HFF-Myc (cell line): ENCODE results near the gene DERL2.

ENCODE experiments used
- DNase-seq: peaks from one replicate; pipeline ENCODE4 v3.0.0-alpha.2; 2011; ENCODE audit warnings: low read depth; ENCODE audit errors: extremely low read depth
- H3K4me3 ChIP-seq: replicated peaks from 2 replicates; pipeline ENCODE4 v1.5.1; 2011; ENCODE audit warnings: low read depth, mild to moderate bottlenecking, control low read depth, low read length
- CTCF ChIP-seq: IDR thresholded peaks from 2 replicates; pipeline ENCODE4 v1.5.1; 2012; ENCODE audit warnings: mild to moderate bottlenecking, low read depth, low read length, control low read depth; ENCODE audit errors: missing control alignments

Gene DERL2

GRCh38 chr17:5513628-5514027 is 27.6 kb upstream of the DERL2 start:
- no peak for DNase-seq
- no peak overlapping the region for H3K4me3 ChIP-seq
- TF ChIP-seq CTCF = no peak

- no peak for TF ChIP-seq CTCF
- no peak overlapping the region for H3K4me3 ChIP-seq
- DNase-seq = no peak
Measured at GRCh38 chr17:5511401-5512225, 25.6 kb upstream of the DERL2 start.

- DNase-seq = no peak
- no peak for TF ChIP-seq CTCF
- H3K4me3 ChIP-seq = no peak overlapping the region
Measured at GRCh38 chr17:5510771-5511170, 24.8 kb upstream of the DERL2 start.

GRCh38 chr17:5509482-5509881 is 23.5 kb upstream of the DERL2 start:
- no peak for DNase-seq
- H3K4me3 ChIP-seq = no peak overlapping the region
- no peak for TF ChIP-seq CTCF

GRCh38 chr17:5508810-5509209 is 22.8 kb upstream of the DERL2 start:
- no peak for TF ChIP-seq CTCF
- no peak overlapping the region for H3K4me3 ChIP-seq
- no peak for DNase-seq

GRCh38 chr17:5506307-5506706 is 20.3 kb upstream of the DERL2 start:
- no peak for DNase-seq

More at GRCh38 chr17:5506307-5506706, 20.3 kb upstream of the DERL2 start:
- no peak overlapping the region for H3K4me3 ChIP-seq
- no peak for TF ChIP-seq CTCF
